Erythroblast (primary cell): ENCODE data around the gene GCG.

Experiments
- GATA1 ChIP-seq: IDR thresholded peaks from 2 replicates; pipeline ENCODE4 v1.6.1; 2011; ENCODE audit warnings: low read depth, mild to moderate bottlenecking, control low read depth, low read length, moderate library complexity
- POLR2A ChIP-seq: IDR thresholded peaks from 2 replicates; pipeline ENCODE4 v1.6.1; 2011; ENCODE audit warnings: mild to moderate bottlenecking, low read length

GRCh38 chr2:162198239-162198638, 46.2 kb upstream of the GCG start:
- TF ChIP-seq POLR2A (no peak), GATA1 (no peak)
